Muscle of back (tissue), 11 donors: ENCODE data around the gene UXS1. TPM values are rescaled to one million over a fixed set of nuclear protein-coding genes. Genes with fewer than 3 reads are reported as not detected.

Experiments
- DNase-seq, 3 donors: peaks; one replicate each; pipeline versions ENCODE4 v3.0.0 to v3.0.0-alpha.2; 2013
- polyA plus RNA-seq, 10 donors: library from polyadenylated mRNA; unstranded; fragments of 120-200 nt; gene quantifications; one replicate each; pipeline ENCODE4 v1.2.1, GENCODE V29; 2013; ENCODE audit not compliant: insufficient read length in 10 of 10

The UXS1 gene
- polyA plus RNA-seq, 10 donors = 34.9 to 45.3 (median 38.2) TPM

DNA sequence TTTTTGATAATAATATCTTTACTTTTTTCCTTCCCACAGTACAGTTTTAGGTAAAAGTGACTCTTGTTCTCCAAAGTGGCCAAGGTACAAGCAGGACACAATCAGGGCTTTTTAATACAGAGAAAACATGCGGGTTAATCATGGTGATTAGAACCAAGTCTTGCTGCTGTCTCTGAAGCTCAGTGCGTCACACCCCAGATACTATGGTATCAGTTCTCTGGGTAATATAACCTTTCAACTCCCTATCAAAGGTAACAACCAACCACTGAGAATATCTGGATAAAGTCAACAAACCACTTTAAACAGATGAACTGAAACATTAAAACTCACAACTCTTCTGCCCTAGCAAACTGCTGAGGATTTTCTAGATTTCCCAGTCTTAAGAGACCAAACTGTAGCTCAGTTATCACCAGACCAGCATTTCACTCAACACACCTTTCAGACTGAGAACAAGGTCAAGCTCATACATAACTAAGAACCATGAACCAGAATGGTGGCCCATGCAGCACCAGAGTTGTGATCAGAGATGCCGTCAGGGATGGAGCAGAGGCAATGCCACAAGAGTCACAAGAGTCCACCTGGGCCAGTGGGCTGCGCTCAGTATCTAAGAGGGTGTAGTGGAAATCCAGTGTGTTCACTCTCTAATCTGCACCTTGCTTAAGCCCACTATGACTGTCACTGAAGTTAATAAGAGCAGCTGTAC is 103.0 kb downstream of the UXS1 start:
- DNase-seq = no peak

DNA sequence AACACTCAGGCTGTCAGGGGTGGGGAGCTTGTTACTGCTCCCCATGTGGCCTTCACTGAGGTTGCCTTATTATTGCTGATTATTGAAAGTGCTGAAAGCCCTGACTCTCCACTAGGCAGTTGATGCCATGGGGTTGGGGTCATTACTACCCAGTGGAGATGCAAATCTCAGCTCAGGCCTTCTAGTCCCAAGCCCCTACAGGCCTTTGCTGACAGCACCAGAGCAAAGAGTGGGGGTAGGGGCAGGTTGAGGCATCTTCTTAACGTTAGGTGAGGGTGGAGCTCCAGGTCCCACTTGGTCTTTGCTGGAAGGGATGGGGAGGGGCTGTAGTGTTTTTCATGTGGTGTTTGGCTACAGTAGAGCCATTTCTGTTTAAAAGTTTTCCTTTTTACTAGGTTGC is 104.5 kb downstream of the UXS1 start:
- no peak for DNase-seq

DNA sequence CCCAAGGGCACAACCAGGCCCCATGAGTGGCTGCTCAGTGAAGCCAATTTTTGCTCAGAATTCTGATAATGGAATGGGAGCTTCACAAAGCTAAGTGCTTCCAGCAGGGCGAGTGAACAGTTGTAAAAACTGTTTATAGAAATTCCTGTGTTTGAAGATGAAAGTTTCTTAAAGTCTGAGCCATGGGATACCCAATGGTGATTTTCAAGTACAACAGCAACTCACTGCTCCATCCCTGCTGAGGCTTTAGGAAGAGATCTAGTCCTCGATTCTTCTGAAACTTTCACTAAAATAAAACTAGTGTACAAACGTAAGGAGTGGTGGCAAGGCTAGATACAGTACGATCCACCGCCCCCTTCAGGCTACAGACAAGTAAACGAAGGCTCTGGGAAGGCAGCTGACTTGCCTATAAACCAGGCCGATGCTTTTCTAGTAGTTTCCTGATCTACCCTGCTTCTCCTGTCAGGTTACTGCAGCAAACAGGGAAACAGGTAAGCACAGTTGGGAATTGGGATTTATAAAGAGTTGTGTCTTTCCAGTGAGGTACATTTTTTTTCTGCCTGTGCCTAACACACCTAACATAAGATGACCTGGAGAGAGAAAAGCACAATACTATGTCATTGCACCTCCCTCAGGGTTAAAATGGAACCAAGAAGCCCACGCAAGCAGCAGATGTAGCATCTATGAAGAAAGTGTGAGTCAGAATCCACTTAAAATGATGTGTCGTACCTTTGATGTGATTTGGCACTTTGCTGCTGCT is 108.7 kb downstream of the UXS1 start:
- peak in 1 of 3 donors; percentile 53 for DNase-seq

DNA sequence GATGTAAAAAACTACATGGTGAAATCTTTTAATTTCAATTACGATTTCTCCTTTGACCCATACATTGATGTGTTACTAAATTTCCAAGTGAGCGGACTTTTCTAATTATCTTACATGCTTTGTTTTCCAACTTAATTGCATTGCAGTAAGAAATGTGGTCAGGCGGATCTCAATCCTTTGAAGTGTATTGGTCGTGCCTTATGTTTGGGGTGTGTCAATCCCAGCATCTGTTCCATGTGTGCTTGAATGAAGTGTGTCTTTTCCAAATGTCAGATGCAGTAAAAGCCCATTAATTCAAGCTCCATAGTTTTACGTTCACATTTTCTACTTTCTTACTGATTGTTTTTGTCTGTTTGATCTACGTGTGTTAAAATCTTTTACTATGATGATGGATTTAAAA is 113.1 kb downstream of the UXS1 start:
- DNase-seq = no peak

DNA sequence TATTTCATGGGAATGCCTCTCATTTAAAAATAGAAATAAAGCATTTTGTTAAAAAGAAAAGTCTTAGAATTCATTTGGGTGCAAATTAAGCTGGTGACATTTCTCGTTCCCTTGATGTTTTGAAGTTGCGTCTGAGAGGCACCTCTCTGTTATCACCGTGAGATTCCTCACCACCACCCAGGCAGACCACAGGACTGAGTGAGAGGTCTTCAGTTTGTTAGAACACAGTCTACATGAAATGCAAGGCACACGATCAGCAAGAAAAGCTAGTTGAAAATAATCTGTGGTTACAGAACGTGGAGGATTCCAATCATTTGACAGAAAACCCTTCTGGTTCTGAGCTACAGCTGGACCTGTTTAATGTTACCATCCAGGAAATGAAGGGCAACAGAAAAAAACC is 116.0 kb downstream of the UXS1 start:
- DNase-seq = no peak

DNA sequence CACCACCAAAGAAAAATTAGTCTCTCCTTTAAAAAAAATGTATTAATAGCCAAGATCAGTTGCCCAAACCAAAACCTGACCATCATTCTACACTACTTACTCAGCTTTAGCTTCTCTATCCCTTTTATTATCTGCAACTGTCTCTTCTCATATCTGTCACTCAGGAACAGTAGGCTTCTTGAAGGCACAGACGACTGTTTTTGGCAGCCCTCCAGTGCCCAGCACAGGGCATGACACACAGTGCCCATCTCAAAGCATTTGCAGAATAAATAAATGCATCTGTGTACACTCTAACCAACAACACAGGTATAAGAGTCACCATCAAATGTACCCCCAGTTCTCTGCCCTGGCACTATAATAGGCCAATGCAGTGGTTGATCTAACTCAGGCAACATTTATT is 117.2 kb downstream of the UXS1 start:
- DNase-seq = no peak

DNA sequence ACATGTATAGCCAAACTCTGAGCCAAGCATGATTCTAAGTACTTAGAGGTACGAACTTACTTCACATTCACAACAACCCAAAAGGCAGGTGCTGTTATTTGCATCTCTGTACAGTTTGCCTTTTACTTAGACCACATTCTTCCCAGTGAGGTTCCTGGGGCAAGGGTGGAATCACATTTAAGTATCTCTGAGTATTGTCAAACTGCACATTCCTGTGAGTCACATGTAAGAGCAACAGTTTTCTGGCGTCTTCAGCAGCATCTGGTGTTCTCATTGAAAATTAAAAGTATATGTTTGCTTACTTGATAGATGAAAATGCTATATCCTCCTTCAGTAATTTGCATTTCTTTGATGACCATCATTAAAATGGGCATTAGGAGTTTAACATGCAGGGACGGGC is 119.1 kb downstream of the UXS1 start:
- peak in 1 of 3 donors; percentile 43 for DNase-seq

DNA sequence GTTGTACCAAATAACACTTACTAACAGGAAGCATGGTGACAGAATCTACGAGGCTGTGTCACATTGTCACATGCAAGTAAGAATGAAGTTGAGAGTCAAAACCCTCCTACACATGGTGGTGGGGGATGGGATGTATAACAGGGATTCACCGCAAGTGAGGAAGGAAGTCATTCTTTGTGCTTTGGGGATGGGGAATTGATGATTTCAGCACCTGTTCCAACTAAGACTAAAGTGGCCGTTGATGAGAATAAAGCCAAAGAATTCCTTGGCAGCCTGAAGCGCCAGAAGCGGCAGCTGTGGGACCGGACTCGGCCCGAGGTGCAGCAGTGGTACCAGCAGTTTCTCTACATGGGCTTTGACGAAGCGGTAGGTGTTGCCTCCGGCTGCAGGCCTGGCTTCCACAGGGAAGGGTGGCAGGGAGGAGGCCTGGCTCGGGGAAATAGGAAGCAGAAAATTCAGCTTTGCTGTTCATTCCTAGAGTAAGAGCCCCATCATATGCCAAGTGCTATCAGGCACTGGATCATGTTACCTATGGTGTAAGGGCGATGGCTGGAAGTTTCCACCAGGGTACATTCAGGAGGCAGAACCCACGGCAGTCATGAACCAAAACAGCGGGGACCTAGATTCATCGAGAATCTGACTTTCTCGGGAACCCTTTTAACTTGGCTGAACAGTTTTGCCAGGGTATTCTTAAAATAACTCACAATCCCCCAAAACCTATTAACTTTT is 120.3 kb downstream of the UXS1 start:
- peak in 1 of 3 donors; percentile 63 for DNase-seq

DNA sequence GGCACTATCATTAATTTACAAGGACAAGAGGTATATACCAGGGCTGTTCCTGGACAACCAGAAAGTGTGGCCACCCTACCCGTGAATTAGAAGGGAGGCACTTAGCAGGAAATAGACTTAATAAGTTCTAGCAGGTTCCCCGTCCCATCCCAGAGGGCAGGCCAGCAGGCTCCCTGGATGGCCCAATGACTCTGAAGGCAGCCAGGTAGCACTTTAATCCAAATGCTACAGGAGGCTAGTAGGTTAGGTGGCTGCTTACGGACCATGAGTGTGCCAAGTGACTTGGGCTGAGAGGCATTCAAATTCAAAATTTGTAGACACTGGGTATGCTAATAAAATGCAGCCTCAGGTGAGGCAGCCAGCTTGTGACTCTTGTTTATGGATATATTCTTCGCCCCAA is 123.9 kb downstream of the UXS1 start:
- no peak for DNase-seq

DNA sequence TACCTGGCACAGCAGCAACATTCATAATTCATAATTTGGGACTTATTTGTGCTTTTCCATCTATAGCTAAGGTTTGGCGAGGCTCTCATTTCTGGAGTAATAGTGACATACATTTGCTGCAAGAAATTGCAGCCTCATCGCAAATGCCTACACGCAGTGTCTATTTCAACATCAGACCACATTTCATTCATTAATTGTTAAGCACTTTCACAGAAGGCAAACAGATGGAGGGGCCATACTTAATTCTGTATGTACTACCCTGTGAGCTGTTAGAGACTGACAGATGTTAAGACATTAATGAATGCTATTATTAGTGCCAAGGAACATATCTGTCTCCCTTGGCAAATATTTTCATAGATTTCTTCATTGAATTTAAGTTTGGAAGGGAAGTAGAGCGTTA is 125.7 kb downstream of the UXS1 start:
- DNase-seq = peak in 1 of 3 donors; percentile 60

DNA sequence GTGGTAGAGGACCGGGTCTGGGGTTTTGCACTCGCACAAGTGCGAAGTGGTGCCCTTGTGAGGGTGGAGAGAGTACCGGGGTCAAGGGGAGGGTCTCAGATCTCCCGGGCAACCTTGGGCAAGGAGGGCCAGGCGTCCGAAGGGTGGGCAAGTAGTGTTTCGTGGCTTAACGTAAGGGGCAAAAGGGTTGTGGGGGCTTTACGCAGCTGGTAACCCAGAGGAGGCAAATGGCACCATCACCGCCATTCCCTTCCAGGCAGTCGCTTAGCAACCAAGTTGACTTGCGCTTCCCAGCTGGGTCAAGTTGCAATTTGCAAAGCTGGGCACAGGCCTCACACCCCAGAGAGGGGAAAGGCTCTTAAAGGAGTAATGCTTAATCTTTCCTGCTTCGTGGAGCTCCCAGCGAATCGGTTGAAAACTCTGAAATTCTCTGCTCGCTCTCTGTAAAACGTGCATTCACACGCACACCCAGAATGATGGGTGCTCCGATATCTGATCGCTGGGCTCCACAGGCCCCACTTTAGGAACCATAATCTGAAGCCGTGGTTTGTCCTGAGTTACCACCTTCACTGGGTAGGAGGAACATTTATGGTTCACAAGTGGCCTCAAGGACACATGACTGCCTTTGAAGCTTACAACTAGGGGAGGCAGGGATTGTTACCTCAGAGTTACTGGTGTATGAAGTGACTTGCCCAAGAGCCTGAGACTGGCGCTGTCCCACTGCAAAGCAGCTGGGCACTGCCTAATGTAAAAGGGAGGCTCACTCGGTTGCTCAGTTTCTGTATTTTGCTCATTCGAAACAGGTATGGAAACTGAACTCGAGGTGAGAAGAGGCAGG is 127.9 kb downstream of the UXS1 start:
- peak in 1 of 3 donors; percentile 53 for DNase-seq

DNA sequence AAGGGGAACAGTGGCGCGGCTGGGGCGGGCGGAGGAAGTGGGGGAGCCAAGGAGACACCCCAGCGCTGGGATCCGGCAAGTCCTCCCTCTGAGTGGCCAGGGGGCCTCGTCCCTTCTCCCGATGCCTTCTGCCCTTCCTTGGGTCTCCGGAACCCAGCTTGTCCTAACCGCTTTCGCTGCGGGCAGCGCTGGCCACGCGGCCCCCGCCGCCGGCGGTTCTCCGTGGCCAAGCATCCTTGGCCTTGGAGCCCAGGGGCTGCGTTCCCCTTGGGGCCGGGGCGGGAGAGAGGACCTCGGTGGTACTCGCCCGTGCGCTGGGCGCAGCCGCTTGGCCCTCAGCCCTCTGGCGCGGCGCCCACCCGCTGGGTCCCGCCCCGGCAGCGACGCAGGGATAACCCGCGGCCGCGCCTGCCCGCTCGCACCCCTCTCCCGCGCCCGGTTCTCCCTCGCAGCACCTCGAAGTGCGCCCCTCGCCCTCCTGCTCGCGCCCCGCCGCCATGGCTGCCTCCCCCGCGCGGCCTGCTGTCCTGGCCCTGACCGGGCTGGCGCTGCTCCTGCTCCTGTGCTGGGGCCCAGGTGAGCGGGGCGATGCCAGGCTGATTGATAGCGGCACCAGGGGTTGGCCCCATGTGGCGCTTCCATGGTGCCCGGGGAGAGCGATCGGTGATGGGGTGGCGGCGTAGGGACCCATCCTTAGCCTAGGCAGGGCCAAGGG is 128.7 kb downstream of the UXS1 start:
- peak in 2 of 3 donors; percentile 44 to 71 for DNase-seq

DNA sequence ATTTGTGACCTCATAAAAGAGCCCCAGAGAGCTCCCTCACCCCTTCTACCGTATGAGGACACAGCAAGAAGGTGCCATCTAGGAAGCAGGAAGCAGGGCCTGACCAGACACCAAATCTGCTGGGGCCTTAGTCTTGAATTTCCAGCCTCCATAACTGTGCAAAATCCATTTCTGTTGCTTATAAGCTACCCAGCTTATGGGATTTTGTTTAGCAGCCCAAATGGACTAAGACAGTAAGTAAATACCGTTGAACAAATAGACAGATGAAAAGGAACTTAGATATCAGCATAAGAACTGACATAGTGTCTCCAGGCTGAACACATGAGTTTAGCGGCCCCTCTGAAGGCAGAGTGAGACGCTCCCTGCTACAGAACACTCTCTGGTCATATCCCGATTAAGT is 130.9 kb downstream of the UXS1 start:
- DNase-seq = no peak

DNA sequence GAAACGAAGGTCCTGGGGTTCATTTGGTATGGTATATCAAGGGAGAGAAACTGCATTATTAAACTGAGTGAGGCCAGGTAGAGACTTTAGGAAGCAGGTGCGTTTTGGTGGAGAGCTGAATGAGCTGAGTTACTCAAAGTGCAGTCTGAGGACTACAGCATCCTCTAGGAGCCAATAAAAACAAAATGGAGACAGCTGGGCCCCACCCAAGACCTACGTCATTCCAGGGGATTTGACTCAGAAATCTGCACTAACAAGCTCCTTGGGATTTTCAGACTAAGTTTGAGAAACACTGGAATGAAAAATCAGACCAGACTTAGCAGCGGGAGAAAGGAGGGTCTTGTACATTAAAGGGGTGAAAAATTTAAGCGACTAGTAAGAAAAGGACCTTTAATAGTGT is 131.5 kb downstream of the UXS1 start:
- DNase-seq = peak in 1 of 3 donors; percentile 51

DNA sequence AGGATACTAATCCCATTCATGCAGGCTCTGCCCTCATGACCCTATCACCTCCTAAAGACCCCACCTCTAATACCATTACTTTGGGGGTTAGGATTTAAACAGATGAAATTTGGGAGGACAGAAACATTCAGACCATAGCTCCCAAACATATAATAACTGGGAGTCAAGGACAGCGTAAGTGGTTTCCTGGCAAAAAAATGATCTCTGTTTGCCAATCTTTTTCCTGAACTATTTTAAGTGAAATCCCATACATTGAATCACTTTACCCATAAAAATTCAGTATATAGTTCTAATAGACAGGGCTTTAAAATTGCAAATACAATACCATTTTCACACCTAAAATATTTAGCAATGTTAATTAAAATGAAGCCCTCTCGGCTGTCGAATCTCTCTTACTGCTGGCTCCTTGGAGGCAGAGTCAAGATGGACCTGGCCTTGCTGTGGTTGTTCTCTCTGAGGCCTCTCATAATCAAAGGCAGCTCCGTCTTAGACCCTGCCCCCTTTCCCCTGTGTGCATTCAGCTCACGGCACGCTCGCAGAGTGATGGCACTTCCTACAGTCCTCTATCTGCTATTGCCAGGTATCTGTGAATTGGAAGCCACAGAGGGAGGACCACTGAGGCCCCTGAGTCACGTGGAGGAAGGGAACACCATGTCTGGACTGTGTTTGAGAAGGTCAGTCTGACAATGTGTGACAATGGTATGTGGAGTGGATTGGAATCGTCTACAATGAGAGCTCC is 132.3 kb downstream of the UXS1 start:
- DNase-seq = peak in 1 of 3 donors; percentile 76

DNA sequence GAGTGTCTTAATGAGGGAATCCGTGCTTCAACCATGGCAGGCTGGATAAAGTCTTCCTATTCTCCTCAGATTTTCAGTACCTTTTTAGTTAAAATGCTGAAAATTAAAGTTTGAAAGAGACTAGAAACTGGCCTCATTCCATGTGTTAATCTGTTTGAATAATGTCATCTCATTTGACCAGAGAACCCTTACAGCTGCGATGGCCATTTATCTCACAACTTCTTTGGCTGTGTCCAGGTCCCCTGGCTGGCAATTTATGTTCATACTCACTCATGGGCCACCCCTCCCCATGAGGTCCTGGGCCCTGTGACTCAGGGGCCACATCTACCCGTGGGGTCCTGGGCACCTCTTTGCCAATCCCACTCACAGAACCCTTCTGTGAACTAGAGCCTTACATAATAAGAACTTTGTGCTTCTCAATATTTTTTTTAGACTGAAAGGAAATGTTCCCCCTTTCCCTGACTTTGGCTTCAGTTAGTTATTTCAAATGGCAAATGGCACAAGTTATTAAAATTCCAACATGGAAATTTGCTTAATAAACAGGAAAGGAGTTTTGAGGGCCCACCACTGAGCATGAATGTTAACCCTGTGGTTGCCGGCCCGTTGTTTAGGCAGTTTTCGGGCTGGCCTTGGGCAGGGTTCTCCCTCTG is 134.6 kb downstream of the UXS1 start:
- no peak for DNase-seq

DNA sequence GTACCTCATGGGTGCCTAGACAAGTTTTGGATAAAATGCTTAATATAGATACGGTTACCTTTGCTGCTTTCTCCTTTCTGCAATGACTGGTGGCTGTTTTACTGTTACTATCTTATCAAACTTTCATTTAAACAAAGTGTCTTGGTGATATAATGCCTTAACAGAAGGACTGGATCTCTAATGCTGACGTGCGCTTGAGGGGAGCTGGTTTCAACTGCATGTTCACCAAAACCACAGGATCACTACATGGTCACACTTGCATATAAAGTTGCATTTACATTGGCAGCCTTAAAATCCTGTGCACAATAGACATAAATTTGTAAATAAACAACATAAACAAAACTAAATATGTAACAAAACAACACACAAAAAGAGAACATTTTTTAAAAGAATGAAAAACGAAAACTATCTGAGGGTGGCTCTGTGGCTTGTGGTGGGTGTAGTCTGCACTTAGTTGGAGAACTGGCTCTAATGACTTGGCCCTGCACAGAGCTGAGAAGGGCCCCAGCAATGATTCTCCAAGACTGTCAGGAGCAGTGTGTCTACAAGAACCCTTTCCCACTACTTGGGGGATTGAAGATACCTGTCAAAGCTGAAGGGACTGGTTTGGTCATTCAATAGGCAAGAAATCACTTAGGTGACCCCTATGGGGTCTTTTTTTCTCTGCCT is 135.5 kb downstream of the UXS1 start:
- DNase-seq = no peak

DNA sequence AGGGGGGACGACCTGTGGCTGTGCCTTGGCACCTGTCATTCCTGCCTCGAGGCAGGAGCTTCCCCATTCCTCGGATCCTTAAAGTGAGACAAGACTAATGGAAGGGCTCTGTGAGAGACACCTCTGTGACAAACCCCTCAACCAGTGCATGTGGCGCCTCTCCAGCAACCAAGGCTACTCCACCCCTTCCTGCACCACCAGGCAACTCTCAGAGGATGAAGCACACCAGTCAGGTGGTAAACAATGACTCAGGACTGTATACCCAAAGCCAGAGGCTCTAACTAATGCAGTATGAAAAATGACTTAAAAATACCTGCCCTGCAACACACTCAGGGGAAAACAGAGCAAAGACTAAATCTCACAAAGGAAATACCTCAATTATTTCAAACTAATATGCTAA is 136.9 kb downstream of the UXS1 start:
- DNase-seq = no peak
